Measurements from ENCODE around the gene PDZRN4.

DNA sequence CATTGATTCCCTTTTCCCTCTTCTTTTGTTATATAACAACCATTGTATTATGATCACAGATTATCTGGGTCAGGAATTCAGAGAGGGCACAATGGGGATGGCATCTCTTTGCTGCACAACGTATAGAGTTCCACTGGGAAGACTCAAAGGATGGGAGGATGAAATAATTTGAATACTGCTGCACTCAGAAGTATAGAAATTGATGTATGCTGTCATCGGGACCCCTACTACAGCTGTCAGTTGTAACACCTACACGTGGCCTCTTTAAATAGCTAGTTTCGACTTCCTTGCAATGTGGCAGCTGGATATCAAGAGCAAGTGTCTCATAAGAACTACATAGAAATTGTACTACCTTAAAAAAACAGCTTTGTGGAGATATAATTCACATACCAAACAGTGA, 408.1 kb downstream of the PDZRN4 start:
- TF ChIP-seq, protein P1, sequence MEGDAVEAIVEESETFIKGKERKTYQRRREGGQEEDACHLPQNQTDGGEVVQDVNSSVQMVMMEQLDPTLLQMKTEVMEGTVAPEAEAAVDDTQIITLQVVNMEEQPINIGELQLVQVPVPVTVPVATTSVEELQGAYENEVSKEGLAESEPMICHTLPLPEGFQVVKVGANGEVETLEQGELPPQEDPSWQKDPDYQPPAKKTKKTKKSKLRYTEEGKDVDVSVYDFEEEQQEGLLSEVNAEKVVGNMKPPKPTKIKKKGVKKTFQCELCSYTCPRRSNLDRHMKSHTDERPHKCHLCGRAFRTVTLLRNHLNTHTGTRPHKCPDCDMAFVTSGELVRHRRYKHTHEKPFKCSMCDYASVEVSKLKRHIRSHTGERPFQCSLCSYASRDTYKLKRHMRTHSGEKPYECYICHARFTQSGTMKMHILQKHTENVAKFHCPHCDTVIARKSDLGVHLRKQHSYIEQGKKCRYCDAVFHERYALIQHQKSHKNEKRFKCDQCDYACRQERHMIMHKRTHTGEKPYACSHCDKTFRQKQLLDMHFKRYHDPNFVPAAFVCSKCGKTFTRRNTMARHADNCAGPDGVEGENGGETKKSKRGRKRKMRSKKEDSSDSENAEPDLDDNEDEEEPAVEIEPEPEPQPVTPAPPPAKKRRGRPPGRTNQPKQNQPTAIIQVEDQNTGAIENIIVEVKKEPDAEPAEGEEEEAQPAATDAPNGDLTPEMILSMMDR (IDR thresholded peaks at IDR 0.05): no peak
- TF ChIP-seq EP300 (IDR thresholded peaks at IDR 0.05) (no peak), POLR2A (IDR thresholded peaks at IDR 0.05) (no peak), POLR2AphosphoS5 (IDR thresholded peaks at IDR 0.05) (no peak)

Data from stomach (tissue), 4 donors.